A549 (cell line): ENCODE results near the gene PIP4K2A. TPM values are rescaled to one million over a fixed set of nuclear protein-coding genes. Genes with fewer than 3 reads are reported as not detected.

ENCODE experiments used
- ATAC-seq, 2 experiments: fragments of 200-7000 bp in 1 of 2; fragments of >200 bp in 1 of 2; cut with Nextera tagmentation in 1 of 2; cut with Tn5 transposase in 1 of 2; 3 replicates each; pipeline versions ENCODE4 v1.8.0 to v1.9.1; 2018 to 2020; ENCODE audit warnings: mild to moderate bottlenecking in 1 of 2, moderate library complexity in 1 of 2
- CTCF ChIA-PET: fragments of 300-600 bp; sonication (Branson Sonifier 250); formaldehyde crosslinking; extraction: SDS; loops from one replicate; lab custom pipeline; 2021; ENCODE audit warnings: antibody characterized with exemption, inconsistent platforms; lab: Yijun Ruan, JAX
- POLR2A ChIA-PET: fragments of 350-600 bp; formaldehyde crosslinking; extraction: SDS; loops from one replicate; lab custom pipeline; 2021; ENCODE audit warnings: antibody characterized with exemption, inconsistent platforms; lab: Yijun Ruan, JAX
- DNase-seq, 2 experiments: peaks; one replicate each; pipeline versions ENCODE4 v3.0.0 to v3.0.0-alpha.2; 2011 to 2016; ENCODE audit warnings: low read depth in 1 of 2, low spot score in 1 of 2
- FAIRE-seq: peaks from 2 replicates; lab custom pipeline; 2011; peaks lifted over from hg19 to GRCh38; lab: Jason Lieb, UNC
- H3K27ac ChIP-seq, 2 experiments: fragments of >200 bp; sonication (Bioruptor Twin); formaldehyde crosslinking; 3 replicates each; pipeline ENCODE4 v1.5.1; 2016 to 2017
- H3K4me1 ChIP-seq: fragments of >200 bp; sonication (Bioruptor Twin); formaldehyde crosslinking; 3 replicates; pipeline ENCODE4 v1.6.1; 2016
- H3K4me2 ChIP-seq: fragments of >200 bp; sonication (Bioruptor Twin); formaldehyde crosslinking; 3 replicates; pipeline ENCODE4 v1.6.1; 2016
- H3K4me3 ChIP-seq: fragments of >200 bp; sonication (Bioruptor Twin); formaldehyde crosslinking; 3 replicates; pipeline ENCODE4 v1.5.1; 2016
- H3K9me3 ChIP-seq: fragments of >200 bp; sonication (Bioruptor Twin); formaldehyde crosslinking; 3 replicates; pipeline ENCODE4 v1.6.1; 2016
- ATOH8 ChIP-seq: fragments of 250-450 bp; sonication (Bioruptor Pico); IDR thresholded peaks from 2 replicates; pipeline ENCODE4 v1.5.0; 2020; ENCODE audit warnings: low read depth, mild to moderate bottlenecking, moderate library complexity
- BHLHE40 ChIP-seq: IDR thresholded peaks from 2 replicates; pipeline ENCODE4 v1.6.1; 2012; ENCODE audit warnings: low read depth, low read length, inconsistent platforms
- CTCF ChIP-seq: fragments of >200 bp; sonication (Bioruptor Twin); formaldehyde crosslinking; IDR thresholded peaks from 3 replicates; pipeline ENCODE4 v1.5.1; 2016
- EP300 ChIP-seq, 2 experiments: fragments of >200 bp; sonication (Bioruptor Twin); formaldehyde crosslinking; IDR thresholded peaks; 2 replicates in 1 of 2; 3 replicates in 1 of 2; pipeline ENCODE4 v1.6.1; 2016 to 2017
- HOXB13 ChIP-seq: fragments of 250-450 bp; sonication (Bioruptor Pico); IDR thresholded peaks from 2 replicates; pipeline ENCODE4 v1.5.0; 2020; ENCODE audit warnings: low read depth, mild to moderate bottlenecking, moderate library complexity
- JUN ChIP-seq, 2 experiments: fragments of >200 bp; sonication (Bioruptor Twin); formaldehyde crosslinking; IDR thresholded peaks; 2 replicates in 1 of 2; 3 replicates in 1 of 2; pipeline ENCODE4 v1.6.1; 2016 to 2017
- KDM5A ChIP-seq: fragments of 200-600 bp; sonication (generic); IDR thresholded peaks from 2 replicates; pipeline ENCODE4 v1.6.1; 2016; ENCODE audit warnings: antibody characterized with exemption, mild to moderate bottlenecking
- MYC ChIP-seq: IDR thresholded peaks from 2 replicates; pipeline ENCODE4 v1.6.1; 2012; ENCODE audit warnings: mild to moderate bottlenecking, inconsistent platforms, low read length, improper control_type of control experiment, borderline replicate concordance
- NFE2L2 ChIP-seq: fragments of 150-350 bp; conservative IDR thresholded peaks from 2 replicates; pipeline ENCODE4 v1.6.1; 2014; ENCODE audit warnings: low read length
- RARB ChIP-seq: fragments of 250-450 bp; sonication (Bioruptor Pico); IDR thresholded peaks from 2 replicates; pipeline ENCODE4 v1.8.0; 2021; ENCODE audit warnings: mild to moderate bottlenecking, moderate library complexity
- RCOR1 ChIP-seq: fragments of 150-350 bp; IDR thresholded peaks from 2 replicates; pipeline ENCODE4 v1.6.1; 2014; ENCODE audit warnings: antibody characterized with exemption, low read length, low read depth
- RNF2 ChIP-seq: fragments of 200-600 bp; sonication (generic); IDR thresholded peaks from 2 replicates; pipeline ENCODE4 v1.6.1; 2016; ENCODE audit warnings: low read depth, mild to moderate bottlenecking, antibody characterized with exemption, moderate library complexity, borderline replicate concordance
- TP53 ChIP-seq: fragments of 250-450 bp; sonication (Bioruptor Pico); IDR thresholded peaks from 2 replicates; pipeline ENCODE4 v1.5.0; 2021; ENCODE audit warnings: mild to moderate bottlenecking, moderate library complexity
- ZSCAN20 ChIP-seq: fragments of 250-450 bp; sonication (Bioruptor Pico); IDR thresholded peaks from 2 replicates; pipeline ENCODE4 v1.8.0; 2022; ENCODE audit warnings: mild to moderate bottlenecking, moderate library complexity
- WGBS: methylation state at CpG from one replicate; pipeline ENCODE4 v1.1.6; 2017; ENCODE audit errors: missing lambda C conversion rate; 5-methylcytosine and 5-hydroxymethylcytosine counted together
- polyA plus RNA-seq, 4 experiments: library from polyadenylated mRNA; depleted of rRNA in 3 of 4; stranded (reverse); fragments of >200 nt; fragmentation: RNase III in 1 of 4; extraction: RNeasy Plus Mini Kit Qiagen cat#74134 plus additional on column Dnase treatment in 1 of 4; gene quantifications; 2 replicates in 3 of 4; 3 replicates in 1 of 4; pipeline ENCODE4 v1.2.3, GENCODE V29; 2011 to 2017
- TF ChIP-seq, protein P1 (sequence below): IDR thresholded peaks from 2 replicates; pipeline ENCODE4 v1.6.1; 2012; ENCODE audit warnings: low read depth, borderline replicate concordance
- TF ChIP-seq, protein P2 (sequence below): fragments of 200-600 bp; sonication (generic); IDR thresholded peaks from 2 replicates; pipeline ENCODE4 v1.6.1; 2016; ENCODE audit warnings: antibody characterized with exemption, mild to moderate bottlenecking, moderate library complexity
- TF ChIP-seq, protein P3 (sequence below): fragments of 150-350 bp; IDR thresholded peaks from 2 replicates; pipeline ENCODE4 v1.6.1; 2014; ENCODE audit warnings: low read depth, mild to moderate bottlenecking, low read length

The PIP4K2A gene
- polyA plus RNA-seq, 2 of the 4 experiments (the other 2 are of a cell fraction) = 23.1 to 24.0 TPM

DNA sequence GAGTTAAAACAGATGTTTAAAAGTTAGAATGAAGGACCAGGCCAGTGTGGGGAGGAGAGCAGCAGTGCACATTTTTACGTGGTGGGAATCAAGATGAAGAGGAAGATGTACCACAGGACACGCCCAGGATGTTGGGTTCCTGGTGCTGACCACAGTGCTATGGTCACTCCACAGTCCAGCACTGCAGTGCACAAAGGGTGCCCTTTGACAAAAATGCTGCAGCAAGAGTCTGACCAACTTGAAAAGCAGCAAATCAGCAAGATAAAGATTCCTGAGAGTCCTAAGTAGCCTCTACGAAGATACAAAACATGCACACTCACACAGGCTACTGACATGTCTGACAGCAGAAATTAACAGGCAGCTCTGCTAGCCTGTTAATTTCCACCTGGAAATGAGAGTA is 107.1 kb downstream of the PIP4K2A start:
- FAIRE-seq (no peak), ATAC-seq (no peak)
- no peak overlapping the region for H3K4me2 ChIP-seq
- peaks cover 7% of the 10 kb centered on the region; the same call in 2 of the 3 replicates for H3K4me1 ChIP-seq
- H3K27ac ChIP-seq = no peak overlapping the region
- no peak overlapping the region for H3K4me3 ChIP-seq
- TF ChIP-seq, protein P1, sequence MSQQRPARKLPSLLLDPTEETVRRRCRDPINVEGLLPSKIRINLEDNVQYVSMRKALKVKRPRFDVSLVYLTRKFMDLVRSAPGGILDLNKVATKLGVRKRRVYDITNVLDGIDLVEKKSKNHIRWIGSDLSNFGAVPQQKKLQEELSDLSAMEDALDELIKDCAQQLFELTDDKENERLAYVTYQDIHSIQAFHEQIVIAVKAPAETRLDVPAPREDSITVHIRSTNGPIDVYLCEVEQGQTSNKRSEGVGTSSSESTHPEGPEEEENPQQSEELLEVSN = no peak
- no peak for TF ChIP-seq CTCF
- TF ChIP-seq RARB = no peak
- TF ChIP-seq KDM5A = no peak
- no peak for TF ChIP-seq JUN (IDR thresholded peaks at IDR 0.05)
- no peak for TF ChIP-seq BHLHE40
- no peak for TF ChIP-seq MYC
- TF ChIP-seq, protein P2, sequence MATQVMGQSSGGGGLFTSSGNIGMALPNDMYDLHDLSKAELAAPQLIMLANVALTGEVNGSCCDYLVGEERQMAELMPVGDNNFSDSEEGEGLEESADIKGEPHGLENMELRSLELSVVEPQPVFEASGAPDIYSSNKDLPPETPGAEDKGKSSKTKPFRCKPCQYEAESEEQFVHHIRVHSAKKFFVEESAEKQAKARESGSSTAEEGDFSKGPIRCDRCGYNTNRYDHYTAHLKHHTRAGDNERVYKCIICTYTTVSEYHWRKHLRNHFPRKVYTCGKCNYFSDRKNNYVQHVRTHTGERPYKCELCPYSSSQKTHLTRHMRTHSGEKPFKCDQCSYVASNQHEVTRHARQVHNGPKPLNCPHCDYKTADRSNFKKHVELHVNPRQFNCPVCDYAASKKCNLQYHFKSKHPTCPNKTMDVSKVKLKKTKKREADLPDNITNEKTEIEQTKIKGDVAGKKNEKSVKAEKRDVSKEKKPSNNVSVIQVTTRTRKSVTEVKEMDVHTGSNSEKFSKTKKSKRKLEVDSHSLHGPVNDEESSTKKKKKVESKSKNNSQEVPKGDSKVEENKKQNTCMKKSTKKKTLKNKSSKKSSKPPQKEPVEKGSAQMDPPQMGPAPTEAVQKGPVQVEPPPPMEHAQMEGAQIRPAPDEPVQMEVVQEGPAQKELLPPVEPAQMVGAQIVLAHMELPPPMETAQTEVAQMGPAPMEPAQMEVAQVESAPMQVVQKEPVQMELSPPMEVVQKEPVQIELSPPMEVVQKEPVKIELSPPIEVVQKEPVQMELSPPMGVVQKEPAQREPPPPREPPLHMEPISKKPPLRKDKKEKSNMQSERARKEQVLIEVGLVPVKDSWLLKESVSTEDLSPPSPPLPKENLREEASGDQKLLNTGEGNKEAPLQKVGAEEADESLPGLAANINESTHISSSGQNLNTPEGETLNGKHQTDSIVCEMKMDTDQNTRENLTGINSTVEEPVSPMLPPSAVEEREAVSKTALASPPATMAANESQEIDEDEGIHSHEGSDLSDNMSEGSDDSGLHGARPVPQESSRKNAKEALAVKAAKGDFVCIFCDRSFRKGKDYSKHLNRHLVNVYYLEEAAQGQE = no peak
- no peak for TF ChIP-seq ATOH8 (CRISPR knock-in tag)
- TF ChIP-seq NFE2L2 = no peak
- TF ChIP-seq EP300 (IDR thresholded peaks at IDR 0.05) = no peak
- TF ChIP-seq, all 56 proteins: peak for 0
- no peaks in the 10 kb centered on the region for H3K9me3 ChIP-seq
- no peak for DNase-seq
- CTCF ChIA-PET = interaction anchor here (1.3 kb wide), 1 partner anchor 8 kb away, joined by 3 read pairs; no protein-coding TSS in a partner anchor
- POLR2A ChIA-PET = no interaction called here
- 52% methylated on average over 3 of the region's 3 CpGs for WGBS

DNA sequence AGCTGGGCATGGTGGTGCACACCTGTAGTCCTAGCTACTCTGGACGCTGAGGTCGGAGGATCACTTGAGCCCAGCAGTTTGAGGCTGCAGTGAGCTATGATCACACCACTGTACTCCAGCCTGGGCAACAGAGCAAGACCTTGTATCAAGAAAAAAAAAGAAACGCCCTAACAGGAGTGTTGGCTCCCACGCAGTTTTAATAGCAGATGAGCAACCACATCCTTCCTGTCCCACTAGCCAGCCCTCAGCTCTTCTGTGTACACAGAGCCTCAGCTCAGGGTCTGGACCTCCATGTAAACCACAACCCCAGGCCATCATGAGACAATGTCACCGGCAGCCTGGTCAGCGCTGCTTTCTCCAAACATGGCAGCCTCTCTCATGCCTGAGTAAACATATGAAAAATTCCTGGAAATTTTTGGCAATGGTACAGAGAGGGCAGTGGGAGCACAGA is 108.2 kb downstream of the PIP4K2A start:
- no peaks in the 10 kb centered on the region for H3K9me3 ChIP-seq
- H3K4me2 ChIP-seq = peak overlapping the region; percentile 8; the same call in 1 of the 3 replicates
- H3K4me3 ChIP-seq = no peak overlapping the region
- FAIRE-seq (no peak), DNase-seq (no peak), ATAC-seq (no peak; a peak in 1 of 6 replicates)
- peak overlapping the region in 1 of 2 experiments; percentile 25; a peak in 1 of 6 replicates for H3K27ac ChIP-seq
- CTCF ChIA-PET = interaction anchor here (1.4 kb wide), 1 partner anchor 14 kb away, joined by 4 read pairs; no protein-coding TSS in a partner anchor
- WGBS = 82% methylated on average over 6 of the region's 6 CpGs
- peaks cover 7% of the 10 kb centered on the region; the same call in 2 of the 3 replicates for H3K4me1 ChIP-seq
- TF ChIP-seq RCOR1 (no peak), RNF2 (no peak), ZSCAN20 (CRISPR knock-in tag) (no peak), TP53 (no peak), HOXB13 (no peak)
- TF ChIP-seq, protein P3, sequence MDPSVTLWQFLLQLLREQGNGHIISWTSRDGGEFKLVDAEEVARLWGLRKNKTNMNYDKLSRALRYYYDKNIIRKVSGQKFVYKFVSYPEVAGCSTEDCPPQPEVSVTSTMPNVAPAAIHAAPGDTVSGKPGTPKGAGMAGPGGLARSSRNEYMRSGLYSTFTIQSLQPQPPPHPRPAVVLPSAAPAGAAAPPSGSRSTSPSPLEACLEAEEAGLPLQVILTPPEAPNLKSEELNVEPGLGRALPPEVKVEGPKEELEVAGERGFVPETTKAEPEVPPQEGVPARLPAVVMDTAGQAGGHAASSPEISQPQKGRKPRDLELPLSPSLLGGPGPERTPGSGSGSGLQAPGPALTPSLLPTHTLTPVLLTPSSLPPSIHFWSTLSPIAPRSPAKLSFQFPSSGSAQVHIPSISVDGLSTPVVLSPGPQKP = no peak
- TF ChIP-seq, protein P2 = no peak
- POLR2A ChIA-PET = no interaction called here
